OCI-LY7 (cell line): ENCODE measurements around the gene GADL1.

Source experiments
- CTCF ChIP-seq: fragments of 200-600 bp; sonication (generic); conservative IDR thresholded peaks from 2 replicates; pipeline ENCODE4 v1.5.1; 2014; ENCODE audit warnings: mild to moderate bottlenecking, antibody characterized with exemption, low read length, moderate library complexity, mixed read lengths
- EZH2phosphoT487 ChIP-seq: fragments of 200-600 bp; sonication (generic); IDR thresholded peaks from 2 replicates; pipeline ENCODE4 v1.6.1; 2018; ENCODE audit warnings: low read depth, borderline replicate concordance, mild to moderate bottlenecking, mixed run types, antibody characterized with exemption, low read length, moderate library complexity, mixed read lengths

DNA sequence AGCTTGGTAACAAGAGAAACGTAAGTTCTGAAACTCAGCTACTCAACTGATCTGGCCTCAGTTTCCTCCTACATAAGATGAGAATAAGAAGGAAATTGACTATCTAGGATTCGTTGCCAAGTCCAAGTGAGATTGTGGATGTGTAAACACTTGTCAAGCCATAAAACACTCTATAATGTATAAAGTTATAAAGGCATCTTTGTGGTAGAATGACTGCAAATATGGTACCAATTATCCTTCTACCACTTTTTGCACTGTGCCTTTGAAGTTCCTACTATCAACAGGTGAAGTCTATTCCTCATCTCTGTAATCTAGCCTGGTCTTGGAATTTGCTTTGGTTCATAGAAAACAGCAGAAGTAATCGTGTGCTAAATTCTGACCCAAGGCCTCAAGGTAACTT is 138.2 kb downstream of the GADL1 start:
- TF ChIP-seq CTCF: no peak
- no peak for TF ChIP-seq EZH2phosphoT487
